Astrocyte of the cerebellum (primary cell): ENCODE data around the gene LRRC38.

Source experiments
- DNase-seq: peaks from one replicate; pipeline ENCODE4 v3.0.0-alpha.2; 2011; ENCODE audit warnings: low read depth
- H3K4me3 ChIP-seq: 2 replicates; pipeline ENCODE4 v1.5.1; 2011; ENCODE audit warnings: mild to moderate bottlenecking, low read depth, low read length, moderate library complexity
- in situ Hi-C: cut with HindIII; loops from 2 replicates; pipeline ENCODE4 v1.10.0; 2017; ENCODE audit warnings: low sequenced_read_pairs
- TF ChIP-seq, protein P1 (sequence below): IDR thresholded peaks from 2 replicates; pipeline ENCODE4 v1.5.1; 2012; ENCODE audit warnings: low read length, low read depth, moderate library complexity, mild to moderate bottlenecking; ENCODE audit errors: missing control alignments

Gene LRRC38

GRCh38 chr1:13540866-13541265, 27.1 kb upstream of the LRRC38 start:
- H3K4me3 ChIP-seq = no peak overlapping the region
- no peak for DNase-seq
- in situ Hi-C loops = no loop called here
- TF ChIP-seq, protein P1, sequence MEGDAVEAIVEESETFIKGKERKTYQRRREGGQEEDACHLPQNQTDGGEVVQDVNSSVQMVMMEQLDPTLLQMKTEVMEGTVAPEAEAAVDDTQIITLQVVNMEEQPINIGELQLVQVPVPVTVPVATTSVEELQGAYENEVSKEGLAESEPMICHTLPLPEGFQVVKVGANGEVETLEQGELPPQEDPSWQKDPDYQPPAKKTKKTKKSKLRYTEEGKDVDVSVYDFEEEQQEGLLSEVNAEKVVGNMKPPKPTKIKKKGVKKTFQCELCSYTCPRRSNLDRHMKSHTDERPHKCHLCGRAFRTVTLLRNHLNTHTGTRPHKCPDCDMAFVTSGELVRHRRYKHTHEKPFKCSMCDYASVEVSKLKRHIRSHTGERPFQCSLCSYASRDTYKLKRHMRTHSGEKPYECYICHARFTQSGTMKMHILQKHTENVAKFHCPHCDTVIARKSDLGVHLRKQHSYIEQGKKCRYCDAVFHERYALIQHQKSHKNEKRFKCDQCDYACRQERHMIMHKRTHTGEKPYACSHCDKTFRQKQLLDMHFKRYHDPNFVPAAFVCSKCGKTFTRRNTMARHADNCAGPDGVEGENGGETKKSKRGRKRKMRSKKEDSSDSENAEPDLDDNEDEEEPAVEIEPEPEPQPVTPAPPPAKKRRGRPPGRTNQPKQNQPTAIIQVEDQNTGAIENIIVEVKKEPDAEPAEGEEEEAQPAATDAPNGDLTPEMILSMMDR = no peak

GRCh38 chr1:13539683-13540082, 25.9 kb upstream of the LRRC38 start:
- no peak overlapping the region for H3K4me3 ChIP-seq
- TF ChIP-seq, protein P1 = no peak
- in situ Hi-C loops = no loop called here
- no peak for DNase-seq

DNA sequence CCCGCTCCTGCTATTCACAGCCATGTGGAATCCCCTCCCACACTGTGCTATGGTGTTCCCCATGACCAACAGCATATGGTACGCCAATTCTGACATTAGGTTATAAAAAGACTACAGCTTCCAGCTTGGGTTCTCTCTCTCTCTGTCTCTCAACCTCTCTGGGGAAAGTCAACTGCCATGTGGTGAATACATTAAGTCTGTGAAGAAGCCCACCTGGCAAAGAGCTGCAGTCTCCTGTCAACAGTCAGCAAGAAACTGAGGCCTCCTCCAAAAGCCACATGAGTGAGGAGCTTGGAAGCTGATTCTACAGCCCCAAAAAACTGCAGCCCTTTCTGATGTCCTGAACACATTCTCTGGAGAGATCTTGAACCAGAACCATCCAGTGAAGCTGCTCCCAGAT, 25.0 kb upstream of the LRRC38 start:
- in situ Hi-C loops = no loop called here
- H3K4me3 ChIP-seq = no peak overlapping the region
- TF ChIP-seq, protein P1 = no peak
- DNase-seq = no peak

GRCh38 chr1:13536571-13536970, 22.8 kb upstream of the LRRC38 start:
- no peak overlapping the region for H3K4me3 ChIP-seq
- no peak for DNase-seq
- in situ Hi-C loops = no loop called here
- TF ChIP-seq, protein P1 = no peak

DNA sequence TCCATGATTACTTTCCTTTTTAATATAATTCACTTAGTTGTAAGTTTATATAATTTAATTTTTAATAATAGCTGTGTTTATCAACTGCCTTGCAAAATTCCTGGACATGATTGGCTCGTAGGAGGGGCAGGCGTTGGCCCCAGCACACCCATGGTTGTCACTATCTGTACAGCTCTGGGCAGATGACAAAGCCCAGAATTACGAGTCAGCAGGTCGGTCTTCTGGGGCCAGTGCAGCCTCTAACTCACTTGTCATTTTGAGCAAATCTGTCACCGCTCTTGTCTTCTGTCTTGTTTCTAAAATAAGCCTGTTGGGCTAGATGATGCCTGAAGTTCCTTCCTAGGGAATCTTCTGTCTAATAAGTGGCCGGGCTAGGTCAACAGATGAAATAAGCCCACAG, 21.4 kb upstream of the LRRC38 start:
- in situ Hi-C loops = no loop called here
- H3K4me3 ChIP-seq = no peak overlapping the region
- TF ChIP-seq, protein P1 = no peak
- no peak for DNase-seq

GRCh38 chr1:13528320-13528719, 14.5 kb upstream of the LRRC38 start:
- in situ Hi-C loops = no loop called here
- DNase-seq = no peak
- TF ChIP-seq, protein P1 = no peak
- H3K4me3 ChIP-seq = no peak overlapping the region
